Tibial nerve (tissue), 4 donors: ENCODE measurements around the gene SHC1. TPM values are rescaled to one million over a fixed set of nuclear protein-coding genes. Genes with fewer than 3 reads are reported as not detected.

ENCODE experiments used
- DNase-seq, 2 donors: peaks; one replicate each; pipeline ENCODE4 v3.0.0-alpha.2; 2019; ENCODE audit warnings: low spot score in 2 of 2
- H3K27ac ChIP-seq, 4 donors: fragments of 200-600 bp; sonication (generic) in 3 of 4; one replicate each; pipeline ENCODE4 v1.5.1; 2017 to 2019; ENCODE audit warnings: mild to moderate bottlenecking in 1 of 4
- H3K27me3 ChIP-seq, 2 donors: fragments of 200-600 bp; sonication (generic) in 1 of 2; one replicate each; pipeline versions ENCODE4 v1.5.1 to v1.6.0; 2017 to 2019
- H3K36me3 ChIP-seq, 3 donors: fragments of 200-600 bp; sonication (generic); one replicate each; pipeline ENCODE4 v1.5.1; 2018 to 2019
- H3K4me1 ChIP-seq, 4 donors: fragments of 200-600 bp; sonication (generic) in 3 of 4; one replicate each; pipeline ENCODE4 v1.5.1; 2017 to 2019
- H3K4me3 ChIP-seq, 4 donors: fragments of 200-600 bp; sonication (generic) in 3 of 4; one replicate each; pipeline ENCODE4 v1.5.1; 2017 to 2019; ENCODE audit warnings: mild to moderate bottlenecking in 1 of 4, moderate library complexity in 1 of 4
- H3K9me3 ChIP-seq, 4 donors: fragments of 200-600 bp; sonication (generic) in 3 of 4; one replicate each; pipeline ENCODE4 v1.5.1; 2017 to 2019
- EP300 ChIP-seq, 2 donors: sonication (generic); formaldehyde crosslinking; IDR thresholded peaks; one replicate each; pipeline ENCODE4 v1.6.1; 2017; ENCODE audit warnings: antibody characterized with exemption in 2 of 2, mild to moderate bottlenecking in 1 of 2
- POLR2A ChIP-seq, 2 donors: fragments of 450-650 bp; IDR thresholded peaks; one replicate each; pipeline ENCODE4 v1.6.1; 2017; ENCODE audit warnings: antibody characterized with exemption in 2 of 2, mild to moderate bottlenecking in 2 of 2, moderate library complexity in 2 of 2
- WGBS, 2 donors: methylation state at CpG; one replicate each; pipeline ENCODE4 v1.1.5; 2018; 5-methylcytosine and 5-hydroxymethylcytosine counted together
- total RNA-seq, 4 donors: library from RNA; depleted of rRNA; stranded (reverse); fragments of >200 nt; gene quantifications; one replicate each; pipeline ENCODE4 v1.1.0, GENCODE V29; 2016
- TF ChIP-seq, protein P1 (sequence below), 5 experiments: fragments of 200-600 bp in 3 of 5; fragments of 450-650 bp in 2 of 5; sonication (generic) in 3 of 5; IDR thresholded peaks; one replicate each; pipeline ENCODE4 v1.5.1; 2016 to 2019; ENCODE audit warnings: antibody characterized with exemption in 5 of 5, mild to moderate bottlenecking in 3 of 5, moderate library complexity in 2 of 5

Gene SHC1
- total RNA-seq, 4 donors from 2014 or later: 82.9 to 168 (median 101) TPM

DNA sequence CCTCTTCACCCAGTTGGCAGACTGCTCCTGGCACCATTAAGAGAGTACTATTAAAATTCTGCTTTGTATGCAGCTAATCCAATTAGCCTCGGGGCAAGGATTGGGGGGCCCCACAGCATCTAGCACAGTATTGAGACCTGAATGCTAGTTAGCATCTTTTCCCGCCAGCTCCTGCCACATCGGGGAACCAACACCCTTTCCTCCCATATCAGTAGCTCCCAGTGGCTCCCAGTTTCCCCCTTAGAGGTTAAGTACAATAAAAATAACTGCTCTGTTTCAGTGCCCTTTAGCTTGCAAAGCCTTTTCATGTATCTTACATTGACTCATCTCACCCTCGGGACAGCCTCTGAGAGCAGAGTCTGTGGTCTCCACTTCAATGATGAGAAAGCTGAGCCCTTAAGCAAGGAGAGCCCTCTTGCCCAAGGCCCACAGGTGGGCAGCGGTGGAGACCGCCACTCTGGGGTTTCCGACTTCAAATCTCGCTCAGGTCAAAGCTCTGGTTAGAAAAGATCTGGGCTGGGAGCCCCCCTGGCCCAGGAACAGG lies 29.8 kb downstream of the SHC1 start:
- TF ChIP-seq EP300 (IDR thresholded peaks at IDR 0.05): no peak
- TF ChIP-seq, protein P1, sequence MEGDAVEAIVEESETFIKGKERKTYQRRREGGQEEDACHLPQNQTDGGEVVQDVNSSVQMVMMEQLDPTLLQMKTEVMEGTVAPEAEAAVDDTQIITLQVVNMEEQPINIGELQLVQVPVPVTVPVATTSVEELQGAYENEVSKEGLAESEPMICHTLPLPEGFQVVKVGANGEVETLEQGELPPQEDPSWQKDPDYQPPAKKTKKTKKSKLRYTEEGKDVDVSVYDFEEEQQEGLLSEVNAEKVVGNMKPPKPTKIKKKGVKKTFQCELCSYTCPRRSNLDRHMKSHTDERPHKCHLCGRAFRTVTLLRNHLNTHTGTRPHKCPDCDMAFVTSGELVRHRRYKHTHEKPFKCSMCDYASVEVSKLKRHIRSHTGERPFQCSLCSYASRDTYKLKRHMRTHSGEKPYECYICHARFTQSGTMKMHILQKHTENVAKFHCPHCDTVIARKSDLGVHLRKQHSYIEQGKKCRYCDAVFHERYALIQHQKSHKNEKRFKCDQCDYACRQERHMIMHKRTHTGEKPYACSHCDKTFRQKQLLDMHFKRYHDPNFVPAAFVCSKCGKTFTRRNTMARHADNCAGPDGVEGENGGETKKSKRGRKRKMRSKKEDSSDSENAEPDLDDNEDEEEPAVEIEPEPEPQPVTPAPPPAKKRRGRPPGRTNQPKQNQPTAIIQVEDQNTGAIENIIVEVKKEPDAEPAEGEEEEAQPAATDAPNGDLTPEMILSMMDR (IDR thresholded peaks at IDR 0.05): no peak
- no peak for TF ChIP-seq POLR2A (IDR thresholded peaks at IDR 0.05)
- Histone ChIP-seq H3K4me3 (no peak overlapping the region), H3K27ac (no peak overlapping the region), H3K4me1 (peaks cover 0 to 60% (median 24%) of the 10 kb centered on the region in 4 donors), H3K9me3 (no peaks in the 10 kb centered on the region), H3K27me3 (no peaks in the 10 kb centered on the region), H3K36me3 (peaks cover 0 to 14% (median 0%) of the 10 kb centered on the region in 3 donors)
- WGBS, 2 donors: 73 to 77% methylated on average over 8 of the region's 8 CpGs
- no peak for DNase-seq

DNA sequence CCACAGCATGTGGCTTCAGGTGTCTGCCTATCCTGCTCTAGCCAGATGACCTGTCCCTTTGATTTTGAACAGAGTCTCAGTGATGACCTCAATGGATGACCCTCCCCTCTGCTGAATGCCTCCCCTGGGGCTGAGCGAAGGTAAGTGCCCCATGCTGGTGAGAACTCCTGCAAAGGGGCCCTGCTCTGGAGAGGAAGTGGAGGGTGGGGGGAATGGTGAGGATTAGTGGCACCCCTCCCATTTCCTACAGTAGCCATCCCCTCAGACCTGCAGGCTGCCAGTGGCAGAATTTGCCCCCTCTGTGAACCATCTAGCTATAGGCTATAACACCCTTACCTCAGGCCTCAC lies 30.4 kb downstream of the SHC1 start:
- WGBS, 2 donors: 70 to 100% methylated on average over 1 of the region's 1 CpG
- peaks cover 0 to 9% (median 0%) of the 10 kb centered on the region in 3 donors for H3K36me3 ChIP-seq
- no peak for DNase-seq
- no peaks in the 10 kb centered on the region for H3K9me3 ChIP-seq
- H3K4me3 ChIP-seq: no peak overlapping the region
- no peak for TF ChIP-seq POLR2A (IDR thresholded peaks at IDR 0.05)
- TF ChIP-seq, protein P1 (IDR thresholded peaks at IDR 0.05): no peak
- no peak for TF ChIP-seq EP300 (IDR thresholded peaks at IDR 0.05)
- peaks cover 0 to 65% (median 26%) of the 10 kb centered on the region in 4 donors for H3K4me1 ChIP-seq
- H3K27ac ChIP-seq: no peak overlapping the region
- no peaks in the 10 kb centered on the region for H3K27me3 ChIP-seq

DNA sequence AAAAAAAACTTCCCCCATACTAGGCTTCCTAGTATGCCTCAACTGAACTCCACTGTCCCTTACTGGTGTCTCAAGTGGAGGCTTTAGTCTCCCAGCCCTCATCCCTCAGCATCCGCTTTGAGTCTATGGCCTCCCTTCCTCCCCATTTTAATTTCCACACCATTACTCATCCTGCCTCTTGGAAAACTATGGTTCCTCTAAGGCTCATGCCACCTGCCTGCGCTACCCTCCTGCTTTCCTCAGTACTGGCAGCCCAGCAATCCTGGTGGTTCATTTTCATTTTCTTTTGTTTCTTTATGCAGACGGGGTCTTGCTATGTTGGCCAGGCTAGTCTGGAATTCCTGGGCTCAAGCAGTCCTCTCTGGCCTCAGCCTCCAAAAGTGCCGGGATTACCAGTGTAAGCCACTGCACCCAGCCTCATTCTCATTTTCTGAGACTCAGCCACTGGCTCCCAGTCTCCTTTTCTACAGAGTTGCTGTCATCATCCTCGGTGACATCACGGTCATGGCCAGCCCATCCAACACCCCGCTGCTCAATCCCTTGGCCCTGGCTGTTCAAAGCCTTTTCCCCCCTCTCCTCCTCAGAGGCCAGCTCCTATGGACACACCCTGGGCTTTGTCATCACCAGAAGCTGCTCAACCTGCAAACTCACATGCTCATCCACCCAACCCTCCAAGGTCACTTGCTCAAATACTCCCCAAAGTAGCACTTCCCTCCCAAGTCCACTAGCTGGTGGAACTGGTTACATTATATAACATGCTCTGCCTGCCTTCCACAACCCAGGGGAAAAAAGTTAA lies 31.7 kb downstream of the SHC1 start:
- Histone ChIP-seq H3K27ac (peak overlapping the region; percentile 88 to 100 (median 95)), H3K36me3 (no peaks in the 10 kb centered on the region), H3K4me1 (peaks cover 0 to 60% (median 22%) of the 10 kb centered on the region in 4 donors), H3K9me3 (no peaks in the 10 kb centered on the region), H3K4me3 (no peak overlapping the region), H3K27me3 (no peaks in the 10 kb centered on the region)
- TF ChIP-seq, protein P1 (IDR thresholded peaks at IDR 0.05): no peak
- TF ChIP-seq POLR2A (IDR thresholded peaks at IDR 0.05): no peak
- TF ChIP-seq EP300 (IDR thresholded peaks at IDR 0.05): no peak
- WGBS, 2 donors: 90 to 95% methylated on average over 7 of the region's 7 CpGs
- DNase-seq: no peak

DNA sequence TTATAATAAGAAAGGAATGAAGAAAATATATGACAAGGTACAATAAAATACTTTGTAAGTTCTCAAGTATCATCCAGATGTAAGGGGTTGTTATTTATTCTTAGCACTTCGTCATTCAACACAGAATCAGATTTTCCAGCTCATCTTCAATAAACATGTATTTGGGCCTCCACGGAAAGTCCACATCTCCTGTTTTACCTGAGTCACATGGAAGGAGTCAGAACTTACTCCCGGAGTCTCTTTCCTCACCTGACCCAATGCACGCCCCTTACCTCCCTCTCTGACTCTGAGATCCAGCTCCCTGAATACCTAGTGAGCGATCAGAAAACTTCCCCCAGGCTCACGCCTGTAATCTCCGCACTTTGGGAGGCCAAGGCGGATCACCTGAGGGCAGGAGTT lies 32.6 kb downstream of the SHC1 start:
- Histone ChIP-seq H3K4me1 (peaks cover 0 to 52% (median 18%) of the 10 kb centered on the region in 4 donors), H3K27ac (peak overlapping the region; percentile 88 to 100 (median 95)), H3K36me3 (no peaks in the 10 kb centered on the region), H3K4me3 (peak overlapping the region; percentile 65 to 72 (median 69)), H3K27me3 (no peaks in the 10 kb centered on the region), H3K9me3 (no peaks in the 10 kb centered on the region)
- TF ChIP-seq POLR2A (IDR thresholded peaks at IDR 0.05) (no peak), EP300 (IDR thresholded peaks at IDR 0.05) (no peak)
- TF ChIP-seq, protein P1 (IDR thresholded peaks at IDR 0.05): no peak
- no peak for DNase-seq
- 85 to 86% methylated on average over 8 of the region's 8 CpGs for WGBS, 2 donors
